GM21723 (cell line): Measurements from ENCODE around the gene CYP1A2.
"Not testable (repeated sequence)": the region's sequence is repeated elsewhere in the genome, so short reads cannot be mapped to it uniquely, and the experiment has no call there.

Experiments
- ATAC-seq: cut with Tn5 transposase; IDR thresholded peaks from one replicate; pipeline ENCODE4 v1.9.1; 2021; ENCODE audit warnings: mild to moderate bottlenecking, moderate library complexity; ENCODE audit not compliant: unreplicated experiment

Gene CYP1A2

DNA sequence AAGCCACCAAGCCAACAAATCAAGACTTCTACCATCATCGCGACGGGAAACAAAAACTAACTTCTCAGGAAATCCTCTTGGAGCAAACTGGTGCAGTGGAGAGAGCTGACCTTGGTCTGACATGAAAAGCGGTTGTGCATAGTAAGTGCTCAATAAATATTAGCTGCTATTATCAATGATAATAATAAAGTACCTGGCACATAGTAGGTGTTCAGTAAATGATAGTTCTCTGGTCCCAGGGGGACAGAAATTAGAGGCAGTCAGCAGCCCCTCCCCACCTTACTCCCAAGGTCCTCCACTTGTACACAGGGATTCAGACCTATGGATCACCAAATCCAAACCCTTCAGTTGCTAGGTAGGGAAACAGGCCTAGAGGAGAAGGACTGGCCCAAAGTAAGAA is 27.2 kb downstream of the CYP1A2 start:
- ATAC-seq: no peak

DNA sequence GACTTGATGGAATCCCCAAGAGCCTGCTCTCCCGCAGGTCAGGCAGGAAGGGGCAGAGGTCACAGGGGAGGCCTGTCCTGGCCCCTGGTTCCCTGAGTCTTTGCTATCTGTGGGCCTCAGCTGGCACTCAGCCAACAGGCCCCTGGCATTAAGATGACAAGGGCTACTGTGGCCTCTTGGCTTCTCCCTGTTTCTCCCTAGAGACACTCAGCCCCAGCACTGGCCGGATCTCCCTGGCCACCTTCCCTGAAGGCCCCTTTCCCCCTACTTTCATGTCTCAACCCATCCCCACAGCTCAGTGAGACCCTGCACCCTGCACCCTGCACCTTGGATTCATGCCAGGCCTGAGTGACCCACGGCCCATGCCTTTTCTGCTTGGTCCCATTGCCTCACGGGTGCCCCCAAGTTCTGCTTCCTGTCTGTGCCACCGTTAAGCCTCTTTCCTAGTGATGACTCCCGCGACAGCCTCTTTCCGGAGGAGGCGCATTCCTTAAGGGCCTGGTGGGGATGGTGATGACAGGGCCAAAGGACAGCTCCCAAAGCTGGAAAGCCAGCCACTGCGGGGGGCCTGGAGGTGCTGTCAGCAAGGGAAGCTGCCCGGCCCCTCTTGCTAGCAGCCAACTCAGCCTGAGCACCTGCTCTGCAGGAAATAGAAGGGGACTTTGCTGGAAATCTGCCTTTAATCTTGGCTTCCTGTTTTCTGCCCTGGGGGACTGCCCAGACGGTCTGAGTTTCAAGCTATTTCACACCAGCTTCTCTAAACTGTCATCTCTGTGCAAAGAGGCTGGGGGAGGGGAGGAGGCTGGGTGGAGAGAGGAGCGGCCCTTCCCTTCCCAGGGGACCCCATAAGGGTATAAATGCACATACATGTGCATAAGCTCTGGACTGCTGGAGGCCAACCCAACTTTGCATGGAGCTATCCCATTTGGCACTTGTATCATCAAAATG is 28.4 kb downstream of the CYP1A2 start:
- ATAC-seq: peak; percentile 37

DNA sequence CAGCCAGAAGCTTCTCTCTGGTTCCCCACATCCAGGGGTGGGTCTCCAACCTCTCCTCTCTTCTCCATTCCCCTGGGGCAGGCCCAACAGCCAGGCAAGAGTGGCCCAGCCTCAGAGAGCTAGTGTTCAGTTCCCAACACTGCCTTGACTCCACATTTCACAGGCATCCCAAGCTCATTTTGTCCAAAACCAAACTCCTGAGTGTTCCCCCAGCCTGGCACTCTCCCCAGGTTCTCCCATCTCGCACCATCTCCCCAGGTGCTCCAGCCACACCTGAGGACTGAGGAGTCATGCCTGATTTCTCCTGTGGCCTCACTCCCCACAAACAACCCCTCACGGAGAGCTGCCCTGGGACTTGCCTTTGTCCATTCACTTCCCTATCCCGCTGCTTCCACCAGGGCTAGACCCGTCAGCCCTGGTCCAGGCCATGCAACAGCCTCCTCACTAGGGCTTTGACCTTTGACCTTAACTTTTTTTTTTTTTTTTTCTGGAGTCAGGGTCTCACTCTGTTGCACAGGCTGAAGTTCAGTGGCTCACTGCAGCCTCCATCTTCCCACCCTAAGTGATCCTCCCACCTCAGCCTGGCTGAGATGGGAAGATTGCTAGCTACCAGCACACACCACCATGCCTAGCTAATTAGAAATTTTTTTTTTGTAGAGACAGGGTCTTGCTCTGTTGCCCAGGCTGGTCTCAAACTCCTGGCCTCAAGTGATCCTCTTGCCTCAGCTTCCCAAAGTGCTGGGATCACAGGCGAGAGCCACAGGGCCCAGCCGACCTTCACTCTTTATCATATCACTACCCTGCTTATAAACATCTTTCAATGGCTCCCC is 29.3 kb downstream of the CYP1A2 start:
- no peak for ATAC-seq

DNA sequence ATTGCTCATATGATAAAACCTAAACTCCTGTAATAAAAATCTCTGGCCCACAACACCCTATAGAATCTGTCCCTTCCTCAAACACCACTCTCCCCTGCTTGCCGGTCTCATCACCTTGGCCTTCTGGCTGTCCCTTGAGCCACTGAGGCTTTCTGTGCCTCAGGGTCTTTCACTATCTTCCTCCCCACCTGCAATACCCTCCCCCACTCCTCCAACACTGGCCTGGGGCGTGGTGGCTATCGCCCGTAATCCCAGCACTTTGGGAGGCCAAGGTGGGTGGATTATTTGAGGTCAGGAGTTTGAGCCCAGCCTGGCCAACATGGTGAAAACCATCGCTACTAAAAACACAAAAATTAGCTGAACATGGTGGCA is 29.9 kb downstream of the CYP1A2 start:
- ATAC-seq: no peak

DNA sequence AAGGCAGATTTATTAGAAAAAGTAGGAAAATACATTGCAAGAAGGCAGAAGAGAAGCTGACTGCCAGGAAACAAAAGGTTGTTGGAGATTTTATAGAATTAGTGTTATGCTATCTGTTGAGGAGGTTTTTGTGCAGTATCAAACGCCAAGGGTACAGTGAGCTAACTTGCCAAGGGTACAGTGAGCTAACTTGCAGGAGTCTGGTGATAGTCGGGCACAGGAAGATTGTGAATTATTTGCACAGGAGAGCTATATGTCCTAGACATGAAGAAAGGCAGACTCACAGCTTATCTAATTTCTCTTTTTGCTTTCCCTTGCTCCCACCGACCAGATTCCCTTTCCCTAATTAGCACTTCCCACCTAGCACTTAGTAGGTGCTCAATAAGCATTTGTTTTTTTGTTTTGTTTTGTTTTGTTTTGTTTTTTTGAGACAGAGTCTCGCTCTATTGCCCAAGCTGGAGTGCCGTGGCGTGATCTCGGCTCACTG is 30.6 kb downstream of the CYP1A2 start:
- no peak for ATAC-seq

DNA sequence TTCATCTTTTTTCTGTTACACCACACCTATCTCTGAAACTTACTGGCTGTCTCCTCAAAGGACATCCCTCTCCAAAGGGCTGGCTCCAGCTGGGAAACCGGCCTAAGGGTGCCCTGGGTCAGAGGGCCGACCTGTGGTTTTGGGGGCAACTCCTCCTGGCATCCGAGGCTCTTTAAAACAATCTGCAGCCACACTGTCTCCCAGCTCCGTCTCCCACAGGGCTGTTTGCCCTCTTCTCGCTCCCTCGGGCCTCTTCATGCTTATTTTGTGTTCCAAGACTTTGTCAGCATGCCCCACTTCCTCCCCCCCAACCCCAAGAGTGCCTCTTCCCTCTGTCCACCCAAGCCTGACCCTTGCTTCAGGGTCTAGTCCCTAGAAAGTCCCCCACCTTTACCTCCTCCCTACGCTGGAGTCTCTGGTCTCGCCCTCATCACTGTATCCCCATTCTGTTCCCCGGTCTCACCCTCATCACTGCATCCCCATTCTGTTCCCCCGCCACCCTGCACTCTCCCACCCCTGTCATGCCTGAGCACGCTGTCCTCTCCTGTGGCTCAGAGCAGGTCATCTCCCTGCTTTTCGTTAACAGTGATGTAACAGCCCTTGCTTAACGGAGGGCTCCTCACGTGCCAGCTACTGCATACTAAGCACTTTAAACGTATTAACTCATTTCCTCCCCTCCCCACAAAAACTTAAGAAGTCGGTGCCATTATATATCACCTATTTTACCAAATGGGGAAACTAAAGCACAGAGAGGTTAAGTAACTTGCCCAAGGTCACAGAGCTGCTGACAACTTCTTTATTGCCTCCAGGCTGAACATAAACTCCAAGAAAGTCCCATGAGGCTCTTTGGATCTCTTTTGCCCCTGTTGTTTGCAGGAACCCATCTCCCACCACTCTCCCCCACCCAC is 32.1 kb downstream of the CYP1A2 start:
- no peak for ATAC-seq

DNA sequence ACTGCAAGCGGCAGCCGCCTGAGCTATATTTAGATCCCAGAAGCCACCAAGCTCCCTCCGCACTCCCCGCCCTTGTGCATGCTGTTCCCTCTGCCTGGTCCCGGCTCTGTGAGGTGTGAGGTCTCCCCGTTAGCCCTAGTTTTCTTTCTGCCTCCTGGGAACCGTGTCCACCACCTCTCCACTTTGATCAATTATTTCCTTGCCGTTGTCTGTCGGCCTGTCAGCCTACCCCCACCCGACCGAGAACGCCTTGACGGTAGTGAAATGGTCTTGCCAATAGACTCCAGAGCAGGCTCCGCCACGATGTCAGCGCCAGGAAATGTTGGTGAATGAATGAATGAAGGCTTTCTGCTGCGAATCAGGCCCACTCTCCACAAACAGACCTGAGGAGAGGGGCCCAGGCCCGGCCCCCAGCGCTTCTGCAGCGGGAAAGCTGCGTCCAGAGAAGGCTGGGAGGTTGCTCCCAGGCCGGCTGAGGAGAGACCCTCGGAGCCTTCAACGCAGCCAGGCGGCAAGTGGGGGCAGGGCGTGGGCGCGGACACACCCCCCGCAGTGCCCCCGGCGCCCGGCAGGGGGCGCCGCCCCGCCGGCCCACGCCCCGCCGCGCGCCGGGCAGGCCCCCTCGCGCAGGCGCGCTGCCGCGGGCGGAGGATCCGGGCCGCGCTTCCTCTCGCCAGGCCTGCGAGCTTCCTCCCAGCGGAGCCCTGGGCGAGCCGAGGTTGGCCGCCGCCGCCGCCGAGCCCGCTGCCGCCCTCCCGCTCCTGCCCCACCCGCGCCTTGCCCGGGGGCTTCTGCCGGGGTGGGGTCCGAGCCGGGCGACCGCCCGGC is 33.0 kb downstream of the CYP1A2 start, which contains the start of gene CSK:
Gene CSK, plus strand, starts transcription at position 650 of the 828 bp plus-strand sequence. CDS start 16,218 bp downstream, outside the sequence.
- ATAC-seq: no peak

DNA sequence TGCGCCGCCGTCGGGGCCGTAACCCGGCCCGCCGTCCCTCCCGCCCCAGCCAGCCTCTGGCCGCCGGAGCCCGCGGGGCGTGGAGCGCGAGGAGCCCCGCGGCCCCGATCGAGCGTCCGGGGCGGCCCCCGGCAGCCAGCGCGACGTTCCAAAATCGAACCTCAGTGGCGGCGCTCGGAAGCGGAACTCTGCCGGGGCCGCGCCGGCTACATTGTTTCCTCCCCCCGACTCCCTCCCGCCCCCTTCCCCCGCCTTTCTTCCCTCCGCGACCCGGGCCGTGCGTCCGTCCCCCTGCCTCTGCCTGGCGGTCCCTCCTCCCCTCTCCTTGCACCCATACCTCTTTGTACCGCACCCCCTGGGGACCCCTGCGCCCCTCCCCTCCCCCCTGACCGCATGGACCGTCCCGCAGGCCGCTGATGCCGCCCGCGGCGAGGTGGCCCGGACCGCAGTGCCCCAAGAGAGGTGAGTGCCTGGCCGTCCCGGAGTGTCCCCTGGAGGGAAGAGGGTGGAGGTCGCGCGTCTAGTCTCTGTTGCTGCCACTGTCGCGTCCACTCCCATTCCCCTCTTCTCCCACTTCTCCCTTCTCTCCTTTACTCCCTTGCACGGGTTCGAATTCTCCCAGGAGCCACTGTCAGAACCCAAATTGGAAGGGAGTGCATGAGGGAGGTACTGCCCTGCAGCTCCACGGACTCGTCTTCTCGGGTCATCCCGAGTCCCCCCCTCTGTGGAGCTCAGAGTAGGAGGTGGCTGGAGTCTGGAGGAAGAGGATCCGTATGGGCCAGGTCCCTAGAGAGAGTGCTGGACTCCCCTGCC is 33.8 kb downstream of the CYP1A2 start:
- no peak for ATAC-seq

DNA sequence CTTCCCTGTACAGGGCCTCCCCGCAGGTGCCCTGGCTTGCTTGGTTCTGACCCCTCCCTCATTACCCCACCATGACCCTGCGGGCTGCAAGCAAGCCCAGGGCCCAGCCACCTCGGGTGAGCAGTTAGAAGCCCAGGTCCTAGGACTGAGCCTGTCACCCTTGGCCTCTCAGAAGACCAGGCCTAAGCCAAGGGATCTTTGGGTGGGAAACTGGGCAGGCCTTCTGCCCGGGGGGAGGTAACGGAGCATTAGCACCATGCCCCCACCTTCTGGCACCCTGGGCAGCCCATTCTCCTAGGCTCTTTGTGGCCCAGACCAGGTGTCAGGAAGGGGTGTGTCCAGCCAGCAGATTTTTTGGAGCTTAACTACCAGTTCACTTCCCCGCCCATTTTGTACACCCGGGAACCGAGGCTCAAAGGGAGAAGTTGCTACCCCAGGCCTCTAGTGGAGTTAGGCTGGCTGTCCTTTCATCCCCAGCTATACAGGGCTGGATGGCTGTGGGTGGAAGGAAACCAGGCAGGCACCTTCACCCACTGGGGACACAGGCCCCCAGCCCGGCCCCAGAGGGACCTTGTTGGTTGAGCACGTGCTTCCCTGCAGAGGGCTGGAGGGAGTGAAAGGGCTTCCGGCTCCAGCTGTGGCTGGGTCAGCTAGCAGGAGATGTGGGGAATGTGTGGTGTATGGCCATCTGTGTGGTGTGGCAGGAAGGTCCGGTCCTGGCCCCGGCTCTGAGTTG is 34.6 kb downstream of the CYP1A2 start:
- no peak for ATAC-seq

DNA sequence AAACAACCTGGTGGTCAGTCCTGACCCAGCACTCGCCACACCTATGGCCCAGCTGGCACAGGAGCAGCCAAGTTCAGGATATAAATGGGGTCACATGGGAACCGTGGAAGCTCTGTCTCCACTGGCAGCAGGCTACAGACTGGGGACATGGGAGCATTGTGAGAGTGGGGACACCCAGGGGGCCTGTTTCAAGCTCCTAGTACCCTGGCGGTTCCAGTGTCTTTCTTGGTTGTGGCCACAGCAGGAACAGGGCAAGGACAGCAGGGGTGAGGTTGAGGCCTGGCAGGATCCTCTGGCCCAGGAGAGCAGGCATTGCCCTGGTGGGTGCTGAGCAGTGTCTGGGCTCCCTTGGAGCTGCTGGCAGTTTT is 35.1 kb downstream of the CYP1A2 start:
- ATAC-seq: no peak

DNA sequence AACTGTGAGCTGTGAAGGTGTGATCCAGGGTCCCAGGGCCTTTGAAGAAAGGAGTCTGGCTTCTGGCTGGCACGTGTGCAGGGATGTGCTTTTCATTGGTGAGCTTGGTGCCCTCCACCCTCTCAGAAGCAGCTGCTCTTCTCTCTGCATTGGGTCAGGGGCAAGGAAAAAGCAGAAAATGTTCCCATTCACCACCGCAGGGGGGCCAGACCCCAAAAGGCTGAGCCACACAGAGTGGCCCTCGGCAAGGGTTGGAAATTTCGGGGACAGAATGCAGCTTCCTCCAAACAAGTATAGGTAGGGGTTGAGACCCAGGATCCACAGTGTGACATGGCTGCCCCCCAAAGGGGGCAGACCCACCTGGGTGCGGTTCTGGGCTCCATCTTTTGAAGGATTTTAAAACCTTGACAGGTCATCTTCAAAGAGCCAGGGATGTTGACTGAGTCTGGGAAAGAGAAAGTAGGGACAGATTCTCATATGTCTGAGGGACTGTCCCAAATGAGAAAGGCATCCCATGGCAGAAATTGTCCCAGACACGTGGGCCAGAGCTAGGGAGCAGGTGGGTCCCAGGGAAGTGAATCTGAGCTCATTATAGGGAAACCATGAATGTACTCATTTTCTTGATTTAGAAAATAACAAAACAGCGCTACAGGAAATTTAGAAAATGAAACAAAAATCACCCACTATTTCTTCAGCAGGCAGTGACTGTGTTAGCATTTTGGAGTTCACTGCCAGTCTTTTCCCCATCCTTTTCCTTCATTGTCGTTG is 36.0 kb downstream of the CYP1A2 start:
- no peak for ATAC-seq

DNA sequence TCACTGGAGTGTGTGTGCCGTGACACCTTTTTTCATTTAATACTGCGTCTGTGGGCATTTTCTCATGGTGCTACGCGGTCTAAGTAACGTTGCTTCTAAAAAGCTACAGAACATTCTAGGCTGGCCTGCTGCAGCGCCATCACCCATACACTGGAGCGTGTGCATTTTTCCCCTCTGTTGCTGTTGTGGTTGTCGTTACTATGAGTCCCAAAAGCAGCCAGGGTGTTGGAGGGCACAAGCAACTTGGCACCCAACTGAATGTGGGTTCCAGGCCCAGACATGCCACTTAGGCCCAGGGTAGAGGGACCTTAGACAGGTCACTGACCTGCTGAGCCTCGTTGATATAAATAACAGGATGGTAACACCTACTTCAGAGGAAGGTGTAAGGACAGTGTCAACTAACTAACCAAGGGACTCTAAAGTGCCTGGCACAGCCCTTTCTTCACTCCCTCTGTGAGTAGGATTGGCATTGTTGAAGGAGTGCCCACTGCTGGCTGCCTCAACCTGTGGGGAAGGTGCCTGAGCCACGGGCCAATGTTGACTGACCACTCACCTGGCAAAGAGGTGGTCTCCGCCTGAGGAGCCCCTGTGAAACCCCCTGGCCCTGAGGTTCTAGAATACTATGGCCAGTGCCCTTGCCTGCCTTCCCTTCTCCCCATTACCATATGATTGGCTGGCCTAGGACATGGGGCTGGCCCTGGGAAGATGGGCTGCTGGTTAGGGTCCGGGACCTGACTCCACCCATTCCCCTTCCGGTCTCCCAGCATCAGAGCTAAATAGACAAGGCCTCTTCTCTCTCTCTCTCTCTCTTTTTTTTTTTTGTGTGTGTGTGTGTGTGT is 36.8 kb downstream of the CYP1A2 start:
- ATAC-seq: no peak

DNA sequence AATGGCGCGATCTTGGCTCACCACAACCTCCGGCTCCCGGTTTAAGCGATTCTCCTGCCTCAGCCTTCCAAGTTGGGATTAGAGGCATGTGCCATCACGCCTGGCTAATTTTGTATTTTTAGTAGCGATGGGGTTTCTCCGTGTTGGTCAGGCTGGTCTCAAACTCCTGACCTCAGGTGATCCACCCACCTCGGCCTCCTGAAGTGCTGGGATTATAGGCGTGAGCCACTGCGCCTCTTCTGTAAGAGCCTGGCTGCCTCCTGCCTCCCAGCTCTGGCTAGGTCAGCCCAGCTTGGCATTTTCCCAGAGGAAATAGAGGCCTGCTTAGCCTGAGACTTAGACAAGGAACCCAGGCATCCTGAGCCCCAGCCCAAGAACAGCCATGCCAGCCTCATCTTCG is 37.4 kb downstream of the CYP1A2 start:
- ATAC-seq: not testable (repeated sequence)

DNA sequence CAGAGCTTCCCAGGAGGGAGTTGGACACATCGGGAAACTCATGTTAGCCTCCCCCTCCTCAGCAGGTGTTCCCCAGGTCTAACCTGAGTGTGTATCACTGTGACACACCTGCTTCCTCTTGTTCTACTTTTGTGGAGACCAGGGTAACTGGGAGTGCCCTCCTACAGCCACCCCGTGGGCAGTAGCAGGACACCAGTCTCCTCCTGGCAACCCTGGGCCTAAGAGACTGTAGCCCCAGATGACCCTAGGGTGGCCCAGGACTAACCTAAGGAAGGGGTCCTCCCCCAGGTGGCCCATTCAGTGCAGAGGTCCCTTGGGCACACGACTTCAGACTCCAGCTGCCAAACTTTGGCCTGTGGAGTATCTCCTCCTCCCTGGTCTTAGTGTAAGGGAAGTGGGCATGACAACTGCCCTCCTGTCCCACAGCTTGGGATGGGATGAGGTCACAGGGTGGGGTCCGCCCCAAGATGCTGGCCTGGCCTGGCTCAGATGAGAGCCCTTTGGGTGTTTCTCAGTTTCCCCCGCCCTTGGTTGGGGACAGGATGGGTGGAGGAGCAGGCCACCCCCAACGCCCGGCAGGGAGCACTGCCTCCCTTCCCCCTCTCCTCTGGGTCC is 38.0 kb downstream of the CYP1A2 start:
- ATAC-seq: no peak

DNA sequence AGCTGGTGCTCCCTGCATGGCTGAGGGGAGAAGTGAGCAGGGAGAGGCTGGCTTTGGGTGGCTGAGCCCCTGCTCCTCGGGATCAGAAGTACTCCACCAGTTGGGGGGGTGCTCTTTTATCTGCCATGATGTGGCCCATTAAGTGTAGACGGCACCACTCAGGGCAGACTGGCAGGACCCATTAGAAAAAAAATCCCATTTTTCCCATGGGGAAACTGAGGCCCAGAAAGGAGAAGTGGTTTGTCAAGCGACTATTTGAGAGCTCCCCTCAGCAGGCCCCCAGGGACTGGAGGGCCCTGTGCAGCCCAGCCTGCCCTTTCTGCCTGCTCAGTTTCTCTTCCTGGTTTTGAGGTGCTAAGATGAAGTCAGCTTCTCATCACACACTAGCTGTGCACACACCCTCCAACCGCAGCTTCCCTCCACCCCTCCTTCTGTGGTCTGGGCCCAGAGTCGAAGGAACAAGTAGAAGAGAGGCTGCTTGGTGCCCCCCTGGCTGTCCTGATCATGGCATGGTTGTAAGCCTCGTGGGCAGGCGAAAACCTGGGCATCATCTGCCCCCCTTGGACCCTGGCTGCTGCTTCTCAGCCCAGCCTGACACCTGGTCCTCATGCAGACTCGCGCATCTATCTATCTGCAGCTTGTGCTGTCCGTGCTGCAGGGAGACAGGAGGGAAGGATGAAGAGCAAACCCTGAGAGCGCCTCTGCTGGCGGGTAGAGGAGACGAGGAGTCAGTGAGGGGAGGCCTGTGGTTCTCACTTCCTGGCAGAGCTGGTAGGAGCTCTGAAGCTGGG is 38.8 kb downstream of the CYP1A2 start:
- ATAC-seq: peak; percentile 42
